Ishikawa (cell line): Measurements from ENCODE around the gene MYNN.

ENCODE experiments used
- CEBPB ChIP-seq: IDR thresholded peaks from 2 replicates; pipeline ENCODE4 v1.6.1; 2012
- CREB1 ChIP-seq: IDR thresholded peaks from 2 replicates; pipeline ENCODE4 v1.6.1; 2012; ENCODE audit warnings: low read depth
- EGR1 ChIP-seq: IDR thresholded peaks from 2 replicates; pipeline ENCODE4 v1.6.1; 2012
- TCF12 ChIP-seq: IDR thresholded peaks from 2 replicates; pipeline ENCODE4 v1.6.1; 2012; ENCODE audit warnings: low read depth

DNA sequence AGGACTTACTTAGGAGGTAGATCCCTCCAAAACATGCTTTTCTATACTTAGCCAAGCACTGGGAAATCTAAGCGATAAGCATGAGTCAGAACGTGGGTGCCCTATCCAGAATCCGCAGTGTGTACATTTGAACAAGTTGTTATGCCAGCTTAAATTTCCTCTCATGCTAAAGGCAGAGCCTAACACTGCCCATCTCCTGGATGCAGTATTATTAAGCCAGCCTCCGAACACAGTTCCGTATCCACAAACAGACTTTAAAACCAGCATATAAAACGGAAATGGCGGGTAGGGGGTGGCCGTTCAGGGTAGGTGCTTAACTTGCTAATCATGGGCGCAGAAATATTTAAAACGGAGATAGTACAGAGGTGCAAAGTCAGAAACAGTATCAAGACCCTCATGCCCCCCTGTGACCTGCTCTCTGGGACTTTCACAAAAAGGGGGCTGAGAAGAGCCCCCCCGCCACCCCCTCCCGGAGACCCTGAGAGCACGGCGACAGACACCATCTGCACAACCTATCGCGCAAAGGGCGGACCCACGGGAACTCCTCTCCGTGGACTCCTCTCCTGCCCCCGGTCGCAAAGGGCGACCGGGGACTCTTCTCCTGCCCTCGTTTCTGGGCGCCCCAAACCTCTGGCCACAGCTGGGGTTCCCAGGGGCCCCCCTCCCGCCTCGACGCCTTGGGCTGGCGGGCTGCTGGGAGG, 38.6 kb downstream of the MYNN start:
- TF ChIP-seq CREB1, result no peak
- no peak for TF ChIP-seq EGR1
- TF ChIP-seq TCF12, result no peak
- TF ChIP-seq CEBPB, result no peak
